Esophagus muscularis mucosa (tissue), 3 donors: ENCODE data around the gene SLC35B1.

Experiments used
- POLR2A ChIP-seq: fragments of 450-650 bp; IDR thresholded peaks from one replicate; pipeline ENCODE4 v1.6.1; 2017; ENCODE audit warnings: antibody characterized with exemption, moderate library complexity, mild to moderate bottlenecking, low read depth
- TF ChIP-seq, protein P1 (sequence below), 3 experiments: fragments of 200-600 bp in 2 of 3; fragments of 450-650 bp in 1 of 3; sonication (generic) in 2 of 3; IDR thresholded peaks; one replicate each; pipeline ENCODE4 v1.5.1; 2017 to 2019; ENCODE audit warnings: antibody characterized with exemption in 3 of 3, mild to moderate bottlenecking in 2 of 3, moderate library complexity in 1 of 3

DNA sequence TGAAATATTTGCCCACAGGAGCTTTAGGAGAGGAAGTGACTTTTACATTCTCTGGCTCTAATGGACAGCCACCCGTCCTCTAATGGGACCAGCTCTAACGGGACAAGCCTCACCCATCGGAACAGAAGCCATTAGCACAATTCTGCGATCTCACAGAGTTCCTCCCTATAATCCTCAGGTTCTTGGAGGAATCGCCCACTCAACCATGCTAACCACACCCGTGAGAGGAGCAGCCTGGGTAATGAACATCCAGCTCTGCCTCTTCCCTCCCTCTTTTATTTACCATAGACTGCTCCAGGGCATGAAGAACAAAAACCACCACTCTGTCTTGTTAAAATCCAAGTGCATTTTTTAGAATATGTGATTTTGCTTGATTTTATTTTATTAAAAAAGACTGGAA is 6.8 kb downstream of the SLC35B1 start:
- TF ChIP-seq, protein P1, sequence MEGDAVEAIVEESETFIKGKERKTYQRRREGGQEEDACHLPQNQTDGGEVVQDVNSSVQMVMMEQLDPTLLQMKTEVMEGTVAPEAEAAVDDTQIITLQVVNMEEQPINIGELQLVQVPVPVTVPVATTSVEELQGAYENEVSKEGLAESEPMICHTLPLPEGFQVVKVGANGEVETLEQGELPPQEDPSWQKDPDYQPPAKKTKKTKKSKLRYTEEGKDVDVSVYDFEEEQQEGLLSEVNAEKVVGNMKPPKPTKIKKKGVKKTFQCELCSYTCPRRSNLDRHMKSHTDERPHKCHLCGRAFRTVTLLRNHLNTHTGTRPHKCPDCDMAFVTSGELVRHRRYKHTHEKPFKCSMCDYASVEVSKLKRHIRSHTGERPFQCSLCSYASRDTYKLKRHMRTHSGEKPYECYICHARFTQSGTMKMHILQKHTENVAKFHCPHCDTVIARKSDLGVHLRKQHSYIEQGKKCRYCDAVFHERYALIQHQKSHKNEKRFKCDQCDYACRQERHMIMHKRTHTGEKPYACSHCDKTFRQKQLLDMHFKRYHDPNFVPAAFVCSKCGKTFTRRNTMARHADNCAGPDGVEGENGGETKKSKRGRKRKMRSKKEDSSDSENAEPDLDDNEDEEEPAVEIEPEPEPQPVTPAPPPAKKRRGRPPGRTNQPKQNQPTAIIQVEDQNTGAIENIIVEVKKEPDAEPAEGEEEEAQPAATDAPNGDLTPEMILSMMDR (IDR thresholded peaks at IDR 0.05) = no peak
- TF ChIP-seq POLR2A = no peak
